Measurements from ENCODE around the gene GFOD1.

- TF ChIP-seq MAFK (IDR thresholded peaks at IDR 0.05; ENCODE audit: low read depth, low read length) (no peak), FOS (IDR thresholded peaks at IDR 0.05; ENCODE audit: low read depth, low read length) (no peak), MAZ (IDR thresholded peaks at IDR 0.05; ENCODE audit: borderline replicate concordance, low read depth, low read length) (no peak), CTCF (conservative IDR thresholded peaks at IDR 0.05; ENCODE audit: low read depth, low read length) (no peak), CHD1 (IDR thresholded peaks at IDR 0.05; ENCODE audit: low read depth, low read length) (no peak), RAD21 (IDR thresholded peaks at IDR 0.05; ENCODE audit: low read length) (no peak), MXI1 (IDR thresholded peaks at IDR 0.05; ENCODE audit: borderline replicate concordance, low read depth, low read length) (no peak), POLR2A (IDR thresholded peaks at IDR 0.05; ENCODE audit: low read depth, low read length) (no peak)
Observed at GRCh38 chr6:13450628-13451027, 36.8 kb downstream of the GFOD1 start.
